ENCODE data around the gene TPRG1.
A peak's percentile ranks its signal among the peaks of the same experiment; 100 is the strongest.
"Not testable (repeated sequence)": the region's sequence is repeated elsewhere in the genome, so short reads cannot be mapped to it uniquely, and the experiment has no call there.

The TPRG1 gene

GRCh38 chr3:189320511-189320910, 148.7 kb downstream of the TPRG1 start:
- DNase-seq: no peak

GRCh38 chr3:189322339-189322738, 150.6 kb downstream of the TPRG1 start:
- no peak for DNase-seq

GRCh38 chr3:189324538-189325138, 152.9 kb downstream of the TPRG1 start:
- DNase-seq: peak; percentile 73

- no peak for DNase-seq
Measured at GRCh38 chr3:189325454-189325853, 153.7 kb downstream of the TPRG1 start.

- not testable (repeated sequence) for DNase-seq
Measured at GRCh38 chr3:189329630-189330029, 157.9 kb downstream of the TPRG1 start.

- no peak for DNase-seq
Measured at GRCh38 chr3:189330066-189330465, 158.3 kb downstream of the TPRG1 start.

GRCh38 chr3:189331002-189331418, 159.2 kb downstream of the TPRG1 start:
- no peak for DNase-seq

- no peak for DNase-seq
Measured at GRCh38 chr3:189334064-189334920, 162.5 kb downstream of the TPRG1 start.

- no peak for DNase-seq
Measured at GRCh38 chr3:189337673-189338091, 165.9 kb downstream of the TPRG1 start.

GRCh38 chr3:189338366-189338765, 166.6 kb downstream of the TPRG1 start:
- no peak for DNase-seq

GRCh38 chr3:189339996-189340395, 168.2 kb downstream of the TPRG1 start:
- no peak for DNase-seq

- no peak for DNase-seq
Measured at GRCh38 chr3:189340680-189341460, 169.1 kb downstream of the TPRG1 start.

GRCh38 chr3:189342811-189343210, 171.0 kb downstream of the TPRG1 start:
- no peak for DNase-seq

GRCh38 chr3:189344996-189345395, 173.2 kb downstream of the TPRG1 start:
- no peak for DNase-seq

GRCh38 chr3:189349772-189350171, 178.0 kb downstream of the TPRG1 start:
- DNase-seq: no peak

GRCh38 chr3:189353318-189353965, 181.7 kb downstream of the TPRG1 start:
- no peak for DNase-seq

- DNase-seq: no peak
Measured at GRCh38 chr3:189353988-189354889, 182.5 kb downstream of the TPRG1 start.

GRCh38 chr3:189355115-189355480, 183.3 kb downstream of the TPRG1 start:
- no peak for DNase-seq

GRCh38 chr3:189355481-189356201, 183.9 kb downstream of the TPRG1 start:
- peak; percentile 23 for DNase-seq

GRCh38 chr3:189360291-189360690, 188.5 kb downstream of the TPRG1 start:
- DNase-seq: no peak

- no peak for DNase-seq
Measured at GRCh38 chr3:189361103-189361835, 189.5 kb downstream of the TPRG1 start.

All from activated naive CD4-positive, alpha-beta T cell treated with anti-CD3 and anti-CD28 coated beads, Interleukin-2, amount 50 U/mL, for 16 hours (primary cell).